IPS DF 4.7 (cell line): ENCODE data around the gene TP53TG3C.
"Not testable (repeated sequence)": the region's sequence is repeated elsewhere in the genome, so short reads cannot be mapped to it uniquely, and the experiment has no call there.

Source experiments
- DNase-seq: peaks from one replicate; pipeline ENCODE4 v3.0.0-alpha.2; 2013; ENCODE audit warnings: low spot score; ENCODE audit errors: extremely low read depth

TP53TG3C gene

GRCh38 chr16:33193926-33194325 lies at the start of gene TP53TG3C:
TP53TG3C (plus strand) TSS chr16:33194226; CDS start chr16:33194294, 68 bp downstream.
- not testable (repeated sequence) for DNase-seq
